Astrocyte (in vitro differentiated cells and primary cell): ENCODE measurements around the gene LYRM7. TPM values are rescaled to one million over a fixed set of nuclear protein-coding genes. Genes with fewer than 3 reads are reported as not detected.

Experiments used
- DNase-seq: peaks from one replicate; pipeline ENCODE4 v3.0.0-alpha.2; 2010; ENCODE audit warnings: low read depth
- FAIRE-seq: peaks from 2 replicates; lab custom pipeline; 2011; peaks lifted over from hg19 to GRCh38; lab: Jason Lieb, UNC
- H2AFZ ChIP-seq: 2 replicates; pipeline ENCODE4 v1.6.0; 2012; ENCODE audit warnings: low read depth, low read length, inconsistent platforms
- H3K27ac ChIP-seq: 2 replicates; pipeline ENCODE4 v1.5.1; 2011; ENCODE audit warnings: low read depth, low read length, inconsistent platforms
- H3K27me3 ChIP-seq: 2 replicates; pipeline ENCODE4 v1.6.0; 2011; ENCODE audit warnings: low read length, inconsistent platforms; ENCODE audit not compliant: insufficient read depth
- H3K36me3 ChIP-seq: 2 replicates; pipeline ENCODE4 v1.5.1; 2011; ENCODE audit warnings: low read length, inconsistent platforms; ENCODE audit not compliant: insufficient read depth
- H3K4me1 ChIP-seq: 2 replicates; pipeline ENCODE4 v1.5.1; 2011; ENCODE audit warnings: low read length, inconsistent platforms; ENCODE audit not compliant: insufficient read depth
- H3K4me2 ChIP-seq: 2 replicates; pipeline ENCODE4 v1.6.0; 2012; ENCODE audit warnings: low read length, inconsistent platforms
- H3K4me3 ChIP-seq: 2 replicates; pipeline ENCODE4 v1.5.1; 2011; ENCODE audit warnings: low read depth, mild to moderate bottlenecking, low read length, inconsistent platforms; ENCODE audit not compliant: insufficient read depth
- H3K79me2 ChIP-seq: 2 replicates; pipeline ENCODE4 v1.6.0; 2012; ENCODE audit warnings: mild to moderate bottlenecking, low read length, inconsistent platforms; ENCODE audit not compliant: insufficient read depth
- H3K9ac ChIP-seq: 2 replicates; pipeline ENCODE4 v1.6.0; 2012; ENCODE audit warnings: mild to moderate bottlenecking, low read length, inconsistent platforms
- H3K9me3 ChIP-seq: 2 replicates; pipeline ENCODE4 v1.5.1; 2012; ENCODE audit warnings: low read depth, mild to moderate bottlenecking, low read length, inconsistent platforms; ENCODE audit not compliant: insufficient read depth
- H4K20me1 ChIP-seq: 2 replicates; pipeline ENCODE4 v1.6.0; 2012; ENCODE audit warnings: low read length, inconsistent platforms; ENCODE audit not compliant: insufficient read depth
- H3K27ac Mint-ChIP-seq: one replicate; pipeline ENCODE4 v1.8.0; 2021; ENCODE audit warnings: mild to moderate bottlenecking, mixed read lengths; ENCODE audit not compliant: unreplicated experiment
- H3K27me3 Mint-ChIP-seq: one replicate; pipeline ENCODE4 v1.8.0; 2021; ENCODE audit warnings: low read depth, mixed read lengths; ENCODE audit not compliant: unreplicated experiment
- H3K36me3 Mint-ChIP-seq: one replicate; pipeline ENCODE4 v1.8.0; 2021; ENCODE audit warnings: low read depth, mixed read lengths; ENCODE audit not compliant: unreplicated experiment
- H3K4me1 Mint-ChIP-seq: one replicate; pipeline ENCODE4 v1.8.0; 2021; ENCODE audit warnings: low read depth, mixed read lengths; ENCODE audit not compliant: unreplicated experiment
- H3K4me3 Mint-ChIP-seq: one replicate; pipeline ENCODE4 v1.8.0; 2021; ENCODE audit warnings: mild to moderate bottlenecking, moderate library complexity, mixed read lengths; ENCODE audit not compliant: unreplicated experiment
- H3K9me3 Mint-ChIP-seq: one replicate; pipeline ENCODE4 v1.8.0; 2021; ENCODE audit warnings: mild to moderate bottlenecking, mixed read lengths; ENCODE audit not compliant: unreplicated experiment
- EZH2 ChIP-seq: IDR thresholded peaks from 2 replicates; pipeline ENCODE4 v1.6.1; 2012; ENCODE audit warnings: mild to moderate bottlenecking, low read length, inconsistent platforms; ENCODE audit not compliant: insufficient read depth
- total RNA-seq: library from RNA; stranded (reverse); gene quantifications from 2 replicates; pipeline ENCODE4 v1.2.1, GENCODE V29; 2021
- TF ChIP-seq, protein P1 (sequence below): IDR thresholded peaks from 2 replicates; pipeline ENCODE4 v1.5.1; 2011; ENCODE audit warnings: low read depth, mild to moderate bottlenecking, inconsistent platforms, low read length, moderate library complexity; ENCODE audit not compliant: insufficient read depth

LYRM7 gene
- total RNA-seq, 1 donor from 2014 or later = 7.0 TPM

DNA sequence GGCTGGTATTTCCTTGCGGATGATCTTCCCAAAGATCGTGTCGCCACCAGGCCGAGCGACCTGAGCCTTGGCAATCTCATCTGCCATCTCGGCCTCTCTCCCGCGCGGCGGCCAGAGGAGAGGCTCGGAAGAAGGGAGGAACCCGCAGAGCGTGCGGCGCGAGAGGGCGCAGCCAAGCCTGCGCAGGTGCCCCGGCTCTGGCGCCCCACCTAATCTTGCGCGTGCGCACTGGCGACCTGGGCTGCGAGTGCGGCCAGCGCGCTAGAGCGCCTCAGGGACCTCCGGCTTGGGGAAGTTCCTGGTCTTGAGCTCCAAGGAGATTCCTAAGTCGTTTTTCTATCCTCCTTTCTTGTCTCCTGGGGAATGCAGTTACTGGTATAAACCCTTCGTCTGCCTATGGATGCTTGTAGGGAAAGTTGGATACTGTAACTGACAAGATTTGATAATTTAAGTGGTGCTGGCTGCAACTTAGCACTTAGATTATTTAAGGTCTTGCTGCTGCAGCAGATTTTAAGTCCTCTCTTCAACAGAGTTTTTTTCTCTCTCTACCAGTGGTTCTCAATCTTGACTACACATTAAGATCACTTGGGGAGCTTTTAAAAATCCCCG lies 5.5 kb upstream of the LYRM7 start, which contains the start of gene HINT1:
HINT1 (minus strand) TSS at position 138 of the 609 bp plus-strand sequence; CDS start at position 87, 51 bp downstream.
- Histone ChIP-seq H3K4me2 (peak within 1 kb of the TSS; percentile 95), H3K36me3 (peaks cover 12% of the 10 kb centered on the region), H2AFZ (peak within 1 kb of the TSS; percentile 79), H4K20me1 (peaks cover 3% of the 10 kb centered on the region), H3K9me3 (no peaks in the 10 kb centered on the region), H3K27me3 (no peaks in the 10 kb centered on the region), H3K4me3 (peak within 1 kb of the TSS; percentile 90), H3K4me1 (peaks cover 4% of the 10 kb centered on the region), H3K79me2 (peaks cover 46% of the 10 kb centered on the region), H3K9ac (peak within 1 kb of the TSS; percentile 97), H3K27ac (peak within 1 kb of the TSS; percentile 88)
- Mint-ChIP-seq H3K27me3 (no peaks in the 10 kb centered on the region), H3K9me3 (no peaks in the 10 kb centered on the region), H3K27ac (peak within 1 kb of the TSS; percentile 92), H3K36me3 (no peaks in the 10 kb centered on the region), H3K4me1 (peaks cover 7% of the 10 kb centered on the region), H3K4me3 (peak within 1 kb of the TSS; percentile 95)
- FAIRE-seq (no peak), DNase-seq (peak; percentile 68)
- TF ChIP-seq, protein P1, sequence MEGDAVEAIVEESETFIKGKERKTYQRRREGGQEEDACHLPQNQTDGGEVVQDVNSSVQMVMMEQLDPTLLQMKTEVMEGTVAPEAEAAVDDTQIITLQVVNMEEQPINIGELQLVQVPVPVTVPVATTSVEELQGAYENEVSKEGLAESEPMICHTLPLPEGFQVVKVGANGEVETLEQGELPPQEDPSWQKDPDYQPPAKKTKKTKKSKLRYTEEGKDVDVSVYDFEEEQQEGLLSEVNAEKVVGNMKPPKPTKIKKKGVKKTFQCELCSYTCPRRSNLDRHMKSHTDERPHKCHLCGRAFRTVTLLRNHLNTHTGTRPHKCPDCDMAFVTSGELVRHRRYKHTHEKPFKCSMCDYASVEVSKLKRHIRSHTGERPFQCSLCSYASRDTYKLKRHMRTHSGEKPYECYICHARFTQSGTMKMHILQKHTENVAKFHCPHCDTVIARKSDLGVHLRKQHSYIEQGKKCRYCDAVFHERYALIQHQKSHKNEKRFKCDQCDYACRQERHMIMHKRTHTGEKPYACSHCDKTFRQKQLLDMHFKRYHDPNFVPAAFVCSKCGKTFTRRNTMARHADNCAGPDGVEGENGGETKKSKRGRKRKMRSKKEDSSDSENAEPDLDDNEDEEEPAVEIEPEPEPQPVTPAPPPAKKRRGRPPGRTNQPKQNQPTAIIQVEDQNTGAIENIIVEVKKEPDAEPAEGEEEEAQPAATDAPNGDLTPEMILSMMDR = no peak
- TF ChIP-seq EZH2 = no peak

DNA sequence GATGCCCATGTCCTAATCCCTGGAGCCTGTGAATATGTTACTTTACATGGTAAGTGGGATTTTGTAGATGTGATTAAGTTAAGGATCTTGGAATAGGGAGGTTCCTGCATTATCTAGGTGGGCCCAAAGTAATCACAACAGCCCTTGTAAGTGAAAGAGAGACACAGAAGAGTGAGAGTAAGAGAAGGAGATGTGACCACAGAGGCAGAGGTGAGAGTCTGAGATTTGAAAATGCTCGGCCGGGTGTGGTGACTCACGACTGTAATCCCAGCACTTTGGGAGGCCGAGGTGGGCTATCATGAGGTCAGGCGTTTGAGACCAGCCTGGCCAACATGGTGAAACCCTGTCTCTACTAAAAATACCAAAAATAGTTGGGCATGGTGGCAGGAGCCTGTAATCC lies 3.1 kb upstream of the LYRM7 start:
- peaks cover 11% of the 10 kb centered on the region for H3K4me1 ChIP-seq
- Mint-ChIP-seq H3K27ac (no peak overlapping the region), H3K9me3 (no peaks in the 10 kb centered on the region), H3K27me3 (no peaks in the 10 kb centered on the region), H3K36me3 (no peaks in the 10 kb centered on the region), H3K4me3 (no peak overlapping the region), H3K4me1 (peaks cover 7% of the 10 kb centered on the region)
- peaks cover 29% of the 10 kb centered on the region for H3K79me2 ChIP-seq
- no peak overlapping the region for H3K9ac ChIP-seq
- no peak overlapping the region for H3K27ac ChIP-seq
- no peaks in the 10 kb centered on the region for H3K27me3 ChIP-seq
- DNase-seq = no peak
- TF ChIP-seq, protein P1 = no peak
- no peak for TF ChIP-seq EZH2
- no peaks in the 10 kb centered on the region for H3K9me3 ChIP-seq
- H2AFZ ChIP-seq = no peak overlapping the region
- H4K20me1 ChIP-seq = peaks cover 3% of the 10 kb centered on the region
- H3K36me3 ChIP-seq = no peaks in the 10 kb centered on the region
- no peak for FAIRE-seq
- no peak overlapping the region for H3K4me2 ChIP-seq
- H3K4me3 ChIP-seq = no peak overlapping the region
